NCI-H1694 treated with DMSO at 0.1 percent for 48 hours (cell line): ENCODE results near the gene NTN3.
"Not testable (repeated sequence)": the region's sequence is repeated elsewhere in the genome, so short reads cannot be mapped to it uniquely, and the experiment has no call there.

Source experiments
- DNase-seq: peaks from one replicate; lab custom pipeline; 2025; lab: John Stamatoyannopoulos, UW

Gene NTN3

DNA sequence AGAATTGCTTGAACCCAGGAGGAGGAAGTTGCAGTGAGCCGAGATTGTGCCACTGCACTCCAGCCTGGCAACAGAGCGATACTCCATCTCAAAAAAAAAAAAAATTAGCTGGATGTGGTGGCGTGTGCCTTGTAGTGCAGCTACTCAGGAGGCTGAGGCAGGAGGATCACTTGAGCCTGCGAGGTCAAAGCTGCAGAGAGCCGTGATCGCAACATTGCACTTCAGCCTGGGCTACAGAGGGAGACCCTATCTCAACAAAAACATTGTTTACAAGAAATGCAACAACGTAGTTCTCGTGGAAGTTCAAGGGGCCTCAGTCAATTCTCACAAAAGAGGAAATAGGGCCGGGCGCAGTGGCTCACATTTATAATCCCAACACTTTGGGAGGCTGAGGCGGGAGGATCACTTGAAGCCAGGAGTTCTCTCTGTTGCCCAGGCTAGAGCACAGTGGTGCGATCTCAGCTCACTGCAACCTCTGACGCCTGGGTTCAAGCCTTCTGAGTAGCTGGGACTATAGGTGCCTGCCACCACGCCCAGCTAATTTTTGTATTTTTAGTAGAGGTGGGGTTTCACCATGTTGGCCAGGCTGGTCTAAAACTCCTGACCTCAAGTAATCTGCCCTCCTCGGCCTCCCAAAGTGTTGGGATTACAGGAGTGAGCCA lies 29.8 kb upstream of the NTN3 start:
- DNase-seq: not testable (repeated sequence)

DNA sequence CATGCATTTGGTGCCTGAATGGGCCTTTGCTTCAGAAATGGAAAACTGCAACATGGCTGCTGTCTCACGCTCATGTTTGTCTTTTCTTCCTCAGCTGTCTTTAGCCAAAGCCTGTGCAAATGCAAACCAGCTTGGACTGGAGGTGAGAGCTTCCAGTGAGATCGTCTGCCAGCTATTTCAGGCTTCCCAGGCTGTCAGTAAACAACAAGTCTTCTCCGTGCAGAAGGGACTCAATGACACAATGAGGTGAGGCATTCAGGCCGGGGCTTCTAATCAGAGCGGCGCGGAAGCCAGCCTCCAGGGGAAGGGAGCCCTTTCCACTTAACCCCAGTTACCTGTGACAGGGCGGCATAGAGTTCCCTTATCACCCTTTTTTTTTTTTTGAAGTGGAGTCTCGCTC lies 27.5 kb upstream of the NTN3 start:
- DNase-seq: no peak

DNA sequence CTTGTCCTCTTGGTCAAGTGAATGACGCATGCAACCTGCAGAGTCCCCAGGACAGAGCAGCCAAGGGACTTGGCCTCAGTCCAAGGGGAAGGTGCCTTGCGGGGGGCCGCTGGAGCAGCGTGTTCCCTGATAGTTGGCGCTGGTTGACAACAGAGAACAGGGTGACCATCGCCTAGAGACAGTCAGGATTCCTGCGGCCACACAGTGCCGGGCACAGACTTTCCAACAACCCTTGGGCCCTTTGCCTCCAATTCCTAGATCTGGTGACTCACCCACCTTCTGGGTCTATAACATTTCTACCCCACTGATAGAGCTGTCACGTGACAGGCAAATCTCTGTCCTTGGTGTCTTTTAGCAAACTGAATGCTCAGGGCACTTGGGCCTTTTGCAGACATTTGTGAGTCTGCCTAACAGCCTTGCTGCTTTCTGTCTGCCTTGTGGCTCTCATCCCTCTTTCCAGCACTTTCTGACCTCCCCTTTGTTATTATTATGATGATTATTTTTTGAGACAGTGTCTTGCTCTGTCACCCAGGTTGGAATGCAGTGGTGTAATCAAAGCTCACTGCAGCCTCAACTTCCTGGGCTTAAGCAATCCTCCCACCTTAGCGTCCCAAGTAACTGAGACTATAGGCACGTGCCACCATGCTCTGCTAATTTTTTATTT lies 23.0 kb upstream of the NTN3 start:
- no peak for DNase-seq

DNA sequence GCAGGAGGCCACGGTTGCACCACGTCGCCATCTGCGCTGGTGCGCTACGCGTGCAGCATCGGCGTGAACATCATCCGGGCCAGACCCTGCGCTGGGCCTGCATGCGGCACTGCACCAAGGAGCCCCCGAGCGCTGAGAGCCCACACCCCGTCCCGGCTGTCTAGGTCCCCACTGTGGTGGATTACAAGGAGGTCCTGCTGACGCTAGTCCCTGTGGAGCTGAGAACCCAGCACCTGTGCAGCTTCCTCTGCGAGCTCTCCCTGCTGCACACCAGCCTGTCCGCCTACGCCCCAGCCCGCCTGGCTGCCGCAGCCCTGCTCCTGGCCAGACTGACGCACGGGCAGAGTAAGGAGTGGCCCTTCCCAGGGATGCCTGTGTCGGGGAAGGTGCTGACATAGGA lies 22.0 kb upstream of the NTN3 start:
- DNase-seq: no peak

DNA sequence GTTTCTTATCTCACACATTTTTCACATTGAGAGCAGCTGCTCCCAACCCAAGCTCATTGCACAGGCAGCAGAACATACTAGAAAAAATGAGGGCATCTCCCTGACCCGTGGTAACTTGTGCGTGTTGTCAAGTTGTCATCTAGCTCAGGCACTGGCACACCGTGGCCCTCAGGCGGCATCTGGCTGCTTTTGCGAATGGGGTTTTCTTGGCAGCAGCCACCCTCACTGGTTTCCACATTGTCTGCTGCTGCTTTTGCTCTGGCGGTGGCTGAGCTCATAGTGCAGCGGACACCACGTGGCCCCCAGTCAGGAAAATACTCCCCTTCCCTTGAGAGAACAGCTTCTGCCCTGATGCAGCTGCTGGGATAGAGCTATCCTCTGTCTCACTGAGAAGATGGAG lies 20.6 kb upstream of the NTN3 start:
- peak; percentile 76 for DNase-seq

DNA sequence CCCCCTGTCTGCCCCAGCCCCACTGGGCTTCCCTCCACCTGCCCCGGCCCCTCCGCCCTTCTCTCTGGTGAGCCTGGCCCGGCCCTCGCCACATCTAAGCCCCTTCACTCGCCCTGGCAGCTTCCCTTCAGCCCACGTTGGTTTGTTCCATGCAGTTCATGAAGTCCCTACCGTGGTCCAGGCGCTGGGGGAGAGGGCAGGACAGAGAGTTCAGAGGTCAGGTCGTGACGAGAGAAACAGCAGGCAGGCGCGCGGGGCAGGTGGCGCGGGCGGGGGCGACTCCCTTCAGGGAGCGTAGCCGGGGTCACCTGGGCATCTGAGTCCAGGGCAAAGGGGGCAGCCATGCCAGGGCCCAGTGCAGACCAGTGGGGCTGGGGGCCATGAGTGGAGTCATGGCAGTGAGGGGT lies 20.1 kb upstream of the NTN3 start:
- no peak for DNase-seq

DNA sequence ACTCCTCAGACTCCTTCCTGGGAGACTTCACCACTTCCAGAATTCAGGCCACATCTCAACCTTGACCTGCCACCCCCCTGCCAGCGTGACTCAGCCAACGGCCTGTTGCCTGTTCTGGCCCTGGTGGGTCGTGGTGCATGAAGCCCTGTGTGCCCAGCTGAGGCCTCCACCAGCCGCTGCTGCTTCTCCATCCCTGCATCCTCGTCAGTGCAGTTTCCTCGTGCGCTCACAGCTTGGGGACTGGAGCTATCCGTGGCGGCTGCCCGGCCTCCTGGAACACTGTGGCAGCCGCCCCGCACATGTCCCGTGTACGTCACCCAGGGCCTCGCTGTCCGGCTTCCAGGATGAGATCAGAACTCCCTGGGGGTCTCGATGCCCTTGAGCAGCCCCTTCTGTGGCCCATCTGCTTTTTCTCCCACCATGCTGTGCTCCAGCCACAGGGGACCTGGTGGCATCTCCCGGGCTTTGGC lies 19.2 kb upstream of the NTN3 start:
- no peak for DNase-seq

DNA sequence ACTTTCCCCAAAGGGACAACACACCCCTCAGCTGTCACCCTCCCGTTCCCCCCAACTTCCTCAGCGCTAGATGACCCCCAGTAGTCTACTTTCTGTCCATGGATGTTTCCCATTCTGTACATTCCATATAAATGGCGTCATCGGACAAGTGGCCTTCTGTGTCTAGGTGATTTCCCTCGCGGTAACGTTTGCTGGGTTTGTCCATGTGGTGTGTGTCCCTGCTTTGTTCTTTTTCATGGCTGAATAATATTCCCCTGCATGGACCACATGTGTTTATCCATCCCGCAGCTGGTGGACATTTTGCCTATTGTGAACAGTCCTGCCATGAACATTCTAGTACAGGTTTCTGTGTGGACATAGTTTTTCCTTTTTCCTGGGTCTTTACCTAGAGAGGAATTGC lies 18.4 kb upstream of the NTN3 start:
- DNase-seq: no peak

DNA sequence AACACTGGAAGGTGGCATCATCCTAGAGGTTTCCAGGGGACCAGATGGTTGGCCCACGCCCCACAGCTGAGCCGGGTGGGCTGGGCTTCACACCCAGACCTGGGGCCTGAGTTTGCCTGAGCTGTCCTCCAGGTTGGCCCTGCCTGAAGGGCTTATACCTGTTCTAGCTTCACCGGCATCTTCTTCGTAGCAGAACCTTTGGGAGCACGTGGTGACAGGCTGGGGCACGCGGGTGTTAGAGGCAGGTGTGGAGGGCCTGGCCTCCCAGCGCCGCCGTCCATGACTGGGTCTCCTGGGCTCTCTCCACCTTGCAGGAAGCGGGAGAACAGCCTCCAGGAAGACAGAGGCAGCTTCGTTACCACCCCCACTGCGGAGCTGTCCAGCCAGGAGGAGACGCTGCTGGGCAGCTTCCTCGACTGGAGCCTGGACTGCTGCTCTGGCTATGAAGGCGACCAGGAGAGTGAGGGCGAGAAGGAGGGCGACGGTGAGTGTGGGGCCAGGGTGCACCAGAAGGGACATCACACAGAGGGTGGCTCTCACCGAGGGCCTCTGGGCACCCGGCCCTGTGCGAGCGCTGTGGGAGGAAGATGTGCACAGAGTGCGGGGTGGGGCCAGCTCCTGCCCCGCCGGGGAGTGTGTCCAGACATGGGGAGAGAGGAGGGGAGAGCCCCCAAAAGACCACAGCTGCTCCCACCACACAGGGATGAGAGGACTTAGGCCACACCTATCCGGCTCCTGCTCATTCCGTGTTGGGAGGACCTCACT lies 15.8 kb upstream of the NTN3 start:
- no peak for DNase-seq

DNA sequence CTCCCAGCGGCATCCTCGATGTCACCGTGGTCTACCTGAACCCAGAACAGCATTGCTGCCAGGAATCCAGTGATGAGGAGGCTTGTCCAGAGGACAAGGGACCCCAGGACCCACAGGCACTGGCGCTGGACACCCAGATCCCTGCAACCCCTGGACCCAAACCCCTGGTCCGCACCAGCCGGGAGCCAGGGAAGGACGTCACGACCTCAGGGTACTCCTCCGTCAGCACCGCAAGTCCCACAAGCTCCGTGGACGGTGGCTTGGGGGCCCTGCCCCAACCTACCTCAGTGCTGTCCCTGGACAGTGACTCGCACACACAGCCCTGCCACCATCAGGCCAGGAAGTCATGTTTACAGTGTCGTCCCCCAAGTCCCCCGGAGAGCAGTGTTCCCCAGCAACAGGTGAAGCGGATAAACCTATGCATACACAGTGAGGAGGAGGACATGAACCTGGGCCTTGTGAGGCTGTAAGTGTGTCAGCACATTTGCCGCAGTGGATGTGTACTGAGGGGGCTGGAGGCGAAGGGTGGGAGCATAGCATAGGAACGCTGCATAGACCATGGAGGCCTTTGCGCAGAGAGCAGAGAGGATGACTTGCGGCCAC lies 14.4 kb upstream of the NTN3 start:
- DNase-seq: no peak

DNA sequence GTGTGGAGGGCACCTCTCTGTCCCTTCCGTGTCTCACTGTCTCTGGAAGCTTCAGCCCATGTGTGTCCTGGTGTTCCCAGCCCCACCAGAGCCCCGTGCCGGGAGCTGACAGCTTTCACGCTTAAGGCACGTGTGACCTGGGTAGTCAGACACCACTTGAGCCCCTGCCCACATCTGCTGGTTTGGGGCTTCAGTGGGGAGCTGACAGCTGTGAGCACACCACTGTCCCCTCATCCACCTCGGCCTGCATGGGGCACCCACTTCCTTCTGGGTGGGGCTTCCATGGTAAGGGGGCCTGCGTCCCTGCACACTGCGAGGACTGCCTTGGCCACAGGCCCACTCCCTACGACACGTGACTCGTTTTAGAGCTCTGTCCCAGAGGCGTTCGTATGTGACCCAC lies 13.8 kb upstream of the NTN3 start:
- no peak for DNase-seq

DNA sequence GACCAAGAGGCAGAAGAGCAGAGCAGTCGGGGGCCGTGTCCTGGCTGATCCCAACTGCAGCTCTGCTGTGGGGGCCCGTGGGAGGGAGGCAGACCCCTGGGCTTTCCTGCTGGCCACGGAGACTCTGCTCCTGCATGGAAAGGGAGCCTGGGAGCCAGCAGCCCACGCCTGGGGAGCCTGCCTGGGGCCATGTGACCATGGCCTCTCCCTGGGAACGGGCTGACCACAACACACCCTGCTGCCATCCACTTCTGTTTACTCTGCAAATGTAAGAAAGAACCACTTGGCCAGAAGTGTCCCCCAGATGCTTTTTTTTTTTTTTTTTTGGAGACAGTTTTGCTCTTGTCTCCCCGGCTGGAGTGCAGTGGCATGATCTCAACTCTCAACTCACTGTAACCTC lies 13.2 kb upstream of the NTN3 start:
- DNase-seq: no peak

DNA sequence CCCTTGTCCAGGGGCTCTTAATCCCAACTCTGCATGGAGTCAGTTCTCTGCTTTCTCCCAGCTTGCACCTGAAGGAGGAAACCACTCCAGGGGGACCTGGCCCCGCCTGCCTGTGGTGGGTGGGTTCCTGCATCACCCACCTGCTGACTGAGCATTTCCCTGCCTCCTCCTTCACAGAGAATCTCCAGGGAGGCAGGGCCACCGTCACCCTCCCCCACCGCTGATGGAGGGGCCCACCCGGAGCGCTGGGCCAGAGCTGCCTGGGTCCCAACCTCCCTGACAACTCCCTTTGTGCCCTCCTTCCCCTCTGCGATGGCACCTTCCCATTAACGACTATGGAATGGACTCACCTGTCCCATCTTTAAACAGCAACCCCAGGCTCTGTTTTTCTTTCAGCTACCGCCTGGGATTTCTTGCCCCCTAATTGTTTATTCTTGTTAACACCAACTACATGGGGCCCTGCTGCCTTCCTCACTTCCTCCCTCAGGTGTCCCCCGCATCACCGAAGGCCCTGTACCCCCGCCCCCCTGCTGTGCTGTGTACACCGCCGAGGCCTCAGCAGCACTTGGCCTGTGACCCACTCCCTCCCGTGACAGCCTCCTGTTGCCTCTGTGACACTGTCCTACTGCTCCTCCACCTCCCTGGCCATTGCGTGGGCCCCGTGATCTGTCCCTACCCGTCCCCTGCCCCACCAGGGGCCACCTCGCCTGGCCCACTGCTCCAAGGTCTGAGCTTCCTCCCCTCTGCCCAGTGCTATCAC lies 12.0 kb upstream of the NTN3 start:
- DNase-seq: no peak

DNA sequence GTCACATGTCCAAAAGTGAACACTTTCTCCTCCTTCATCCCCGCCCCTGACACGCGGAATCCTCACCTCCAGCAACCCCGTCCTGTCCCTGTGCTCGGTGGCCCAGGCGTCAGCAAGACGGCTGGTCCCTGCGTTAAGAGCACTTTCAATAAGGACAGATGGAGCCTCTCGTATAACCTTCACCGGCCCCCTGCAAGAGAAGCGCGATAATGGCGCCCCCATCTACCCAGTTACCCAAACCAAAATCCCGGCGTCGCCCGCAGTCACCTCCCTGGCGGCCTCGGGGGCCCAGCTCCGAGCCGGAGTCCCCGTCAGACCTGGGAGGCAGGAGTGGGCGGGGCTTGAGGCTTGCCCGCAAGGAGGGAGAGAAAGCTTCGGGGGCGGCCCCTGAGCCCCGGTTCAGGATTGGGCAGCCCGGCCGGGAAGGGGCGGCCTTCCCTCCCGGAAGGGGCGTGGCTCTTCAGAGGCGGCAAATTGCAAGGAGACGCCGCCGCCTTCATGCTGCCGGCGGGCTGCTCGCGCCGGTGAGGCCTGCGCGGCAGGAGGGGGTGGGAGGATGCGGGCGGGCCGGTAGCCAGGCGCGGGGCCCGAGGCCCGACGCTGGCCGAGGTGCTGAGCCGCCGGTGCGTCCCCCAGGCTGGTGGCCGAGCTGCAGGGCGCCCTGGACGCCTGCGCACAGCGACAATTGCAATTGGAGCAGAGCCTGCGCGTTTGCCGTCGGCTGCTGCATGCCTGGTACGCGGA lies 11.3 kb upstream of the NTN3 start, which contains the start of gene TEDC2:
TSS of gene TEDC2 (plus strand) at position 463 of the 744 bp plus-strand sequence. CDS start at position 499, 36 bp downstream.
- DNase-seq: peak; percentile 86

DNA sequence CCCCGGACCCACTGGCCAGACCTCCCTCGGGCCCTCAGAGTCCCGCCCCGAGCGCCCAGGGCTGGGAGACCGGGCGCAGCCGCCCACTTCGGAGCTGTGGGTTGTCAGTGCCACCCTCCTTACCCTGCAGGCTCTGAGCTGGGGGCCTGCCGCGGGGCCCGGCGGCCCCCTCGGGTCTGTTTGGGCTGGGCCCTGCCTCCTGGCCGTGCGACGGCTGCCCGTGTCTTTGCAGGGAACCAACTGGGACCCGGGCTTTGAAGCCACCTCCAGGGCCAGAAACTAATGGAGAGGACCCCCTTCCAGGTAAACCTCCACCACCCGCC lies 10.7 kb upstream of the NTN3 start:
- no peak for DNase-seq

DNA sequence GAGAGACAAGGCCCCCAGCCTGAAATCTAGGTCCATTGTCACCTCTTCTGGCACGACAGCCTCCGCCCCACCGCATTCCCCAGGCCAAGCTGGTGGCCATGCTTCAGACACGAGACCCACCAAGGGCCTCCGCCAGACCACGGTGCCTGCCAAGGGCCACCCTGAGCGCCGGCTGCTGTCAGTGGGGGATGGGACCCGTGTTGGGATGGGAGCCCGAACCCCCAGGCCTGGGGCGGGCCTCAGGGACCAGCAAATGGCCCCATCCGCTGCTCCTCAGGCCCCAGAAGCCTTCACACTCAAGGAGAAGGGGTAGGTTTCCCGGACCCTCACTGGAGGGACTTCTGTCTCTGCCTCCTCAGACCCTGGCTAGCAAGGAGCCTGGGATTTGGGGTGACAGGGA lies 10.2 kb upstream of the NTN3 start:
- no peak for DNase-seq

DNA sequence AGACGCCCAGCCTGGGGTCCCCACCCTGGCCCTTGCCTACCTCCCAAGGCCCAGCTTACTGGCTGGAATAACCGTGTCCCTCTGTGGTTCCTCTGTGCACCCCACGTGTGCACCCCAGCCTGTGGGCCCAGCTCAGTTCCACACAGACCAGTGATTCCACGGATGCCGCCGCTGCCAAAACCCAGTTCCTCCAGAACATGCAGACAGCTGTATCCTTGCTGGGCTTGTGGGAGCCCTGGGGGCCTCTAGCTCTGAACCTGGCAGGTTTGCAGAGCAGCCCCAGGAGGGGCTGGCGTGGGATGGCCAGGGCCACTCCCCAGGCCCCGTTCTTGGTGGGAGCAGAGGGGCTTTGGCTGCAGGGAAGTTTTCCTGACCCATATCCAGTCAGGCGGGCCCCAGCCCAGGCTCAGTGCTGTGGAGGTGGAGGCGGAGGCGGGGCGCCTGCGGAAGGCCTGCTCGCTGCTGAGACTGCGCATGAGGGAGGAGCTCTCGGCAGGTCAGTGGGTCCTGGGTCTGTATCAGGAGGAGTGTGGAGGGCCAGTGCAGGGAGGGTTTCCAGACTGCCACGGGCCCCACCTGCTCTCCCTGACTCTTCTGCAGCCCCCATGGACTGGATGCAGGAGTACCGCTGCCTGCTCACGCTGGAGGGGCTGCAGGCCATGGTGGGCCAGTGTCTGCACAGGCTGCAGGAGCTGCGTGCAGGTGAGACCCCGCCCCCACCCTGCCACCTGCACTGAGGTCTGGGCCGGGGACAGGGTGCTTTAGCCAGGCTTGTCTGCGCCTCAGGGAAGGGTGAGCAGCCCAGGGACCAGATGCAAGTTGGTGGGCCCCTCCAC lies 8.8 kb upstream of the NTN3 start:
- no peak for DNase-seq

DNA sequence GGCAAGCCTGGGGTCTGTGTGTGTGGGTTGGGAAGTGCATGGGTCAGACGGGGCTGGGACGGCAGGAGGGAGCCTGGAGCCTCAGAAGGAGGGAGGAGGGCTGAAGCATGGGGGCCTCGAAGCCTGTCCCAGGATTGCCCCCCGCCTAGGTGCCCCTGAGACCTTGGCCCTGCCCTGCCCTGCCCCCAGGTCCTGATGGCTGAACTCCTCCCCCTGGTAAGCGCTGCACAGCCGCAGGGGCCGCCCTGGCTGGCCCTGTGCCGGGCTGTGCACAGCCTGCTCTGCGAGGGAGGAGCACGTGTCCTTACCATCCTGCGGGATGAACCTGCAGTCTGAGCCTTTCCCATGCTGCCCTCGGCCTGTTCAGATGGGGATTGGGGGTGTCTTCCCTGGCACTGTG lies 6.8 kb upstream of the NTN3 start:
- DNase-seq: no peak

DNA sequence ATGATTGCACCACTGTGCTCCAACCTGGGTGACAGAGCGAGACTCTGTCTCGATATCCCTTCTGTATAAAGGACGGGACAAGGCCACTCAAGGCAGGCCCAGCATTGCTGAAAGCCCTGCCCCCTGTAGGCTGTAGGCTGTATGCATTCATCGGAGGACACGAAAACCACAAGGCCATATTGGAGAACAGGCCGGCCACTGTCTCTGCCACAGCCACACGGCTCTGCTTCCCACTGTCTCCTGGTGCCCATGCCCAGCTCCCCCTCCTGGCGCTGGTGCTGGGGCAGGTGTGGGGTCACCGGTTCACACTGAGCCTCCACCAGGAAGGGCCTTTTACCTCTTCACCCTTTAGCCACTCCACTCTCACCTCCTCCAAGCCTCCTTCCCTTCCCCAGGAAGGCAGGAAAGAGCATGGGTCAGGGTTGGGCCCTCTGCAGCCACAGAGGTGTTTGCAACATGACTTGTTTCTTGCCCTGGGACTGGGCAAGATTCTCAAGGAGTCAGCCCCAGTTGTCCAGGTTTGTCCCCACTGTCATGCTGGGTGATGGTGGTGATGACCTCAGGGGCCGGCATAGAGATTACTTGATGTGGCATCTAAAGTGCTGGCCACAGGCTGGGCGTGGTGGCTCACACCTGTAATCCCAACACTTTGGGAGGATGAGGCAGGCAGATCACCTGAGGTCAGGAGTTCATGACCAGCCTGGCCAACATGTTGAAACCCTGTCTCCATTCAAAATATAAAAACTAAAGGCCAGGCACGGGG lies 5.3 kb upstream of the NTN3 start:
- DNase-seq: no peak
